Measurements from ENCODE around the gene ARL6IP1.
"Not testable (repeated sequence)": the region's sequence is repeated elsewhere in the genome, so short reads cannot be mapped to it uniquely, and the experiment has no call there.

ARL6IP1 gene

DNA sequence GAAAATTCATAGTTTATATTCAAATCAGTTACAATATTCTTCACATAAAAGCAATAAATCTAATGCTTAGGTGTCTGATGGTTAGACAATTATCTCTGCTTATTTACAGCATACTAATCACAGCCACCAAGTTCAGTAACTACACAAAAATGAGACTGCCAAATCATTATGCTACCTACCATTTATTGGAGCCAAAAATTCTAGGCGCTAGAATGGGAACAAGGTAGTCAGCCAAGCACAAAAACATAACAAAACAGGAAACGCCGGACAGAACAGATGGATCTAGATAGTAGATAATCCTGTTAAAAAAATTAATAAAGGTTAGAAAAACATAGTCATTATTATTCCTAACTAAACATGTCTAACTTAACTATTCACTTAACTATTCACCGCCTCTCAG lies 3.6 kb downstream of the ARL6IP1 start:
- DNase-seq = no peak

GRCh38 chr16:18796377-18796776 lies 5.0 kb downstream of the ARL6IP1 start:
- no peak for DNase-seq

- DNase-seq = no peak
These were observed 8.4 kb downstream of the ARL6IP1 start for GRCh38 chr16:18792836-18793433.

- peak; percentile 95 for DNase-seq
These were observed 11.3 kb downstream of the ARL6IP1 start, which contains the start of gene RPS15A for GRCh38 chr16:18789850-18790706. Gene RPS15A, minus strand, starts transcription at chr16:18790334. Its CDS starts 1,221 bp downstream, at chr16:18789113.

DNA sequence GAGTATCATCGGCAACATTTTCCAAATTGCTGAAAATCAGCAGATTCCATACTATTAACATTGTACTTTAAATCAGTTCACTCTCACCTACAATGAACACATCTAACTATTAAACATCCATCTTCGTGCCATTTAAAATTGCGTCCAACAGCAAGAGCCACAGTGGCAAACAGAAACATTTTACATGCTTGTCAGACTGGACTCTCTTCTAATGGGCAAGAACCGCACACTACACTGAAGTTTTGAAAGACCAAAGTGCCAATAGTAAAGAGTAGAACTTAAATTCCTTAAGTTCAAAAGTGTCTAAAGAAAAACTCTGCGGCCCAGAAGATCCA lies 11.9 kb downstream of the ARL6IP1 start:
- DNase-seq = no peak

GRCh38 chr16:18788828-18789514 lies 12.4 kb downstream of the ARL6IP1 start:
- no peak for DNase-seq

GRCh38 chr16:18784917-18785623 lies 16.3 kb downstream of the ARL6IP1 start:
- DNase-seq = no peak

DNA sequence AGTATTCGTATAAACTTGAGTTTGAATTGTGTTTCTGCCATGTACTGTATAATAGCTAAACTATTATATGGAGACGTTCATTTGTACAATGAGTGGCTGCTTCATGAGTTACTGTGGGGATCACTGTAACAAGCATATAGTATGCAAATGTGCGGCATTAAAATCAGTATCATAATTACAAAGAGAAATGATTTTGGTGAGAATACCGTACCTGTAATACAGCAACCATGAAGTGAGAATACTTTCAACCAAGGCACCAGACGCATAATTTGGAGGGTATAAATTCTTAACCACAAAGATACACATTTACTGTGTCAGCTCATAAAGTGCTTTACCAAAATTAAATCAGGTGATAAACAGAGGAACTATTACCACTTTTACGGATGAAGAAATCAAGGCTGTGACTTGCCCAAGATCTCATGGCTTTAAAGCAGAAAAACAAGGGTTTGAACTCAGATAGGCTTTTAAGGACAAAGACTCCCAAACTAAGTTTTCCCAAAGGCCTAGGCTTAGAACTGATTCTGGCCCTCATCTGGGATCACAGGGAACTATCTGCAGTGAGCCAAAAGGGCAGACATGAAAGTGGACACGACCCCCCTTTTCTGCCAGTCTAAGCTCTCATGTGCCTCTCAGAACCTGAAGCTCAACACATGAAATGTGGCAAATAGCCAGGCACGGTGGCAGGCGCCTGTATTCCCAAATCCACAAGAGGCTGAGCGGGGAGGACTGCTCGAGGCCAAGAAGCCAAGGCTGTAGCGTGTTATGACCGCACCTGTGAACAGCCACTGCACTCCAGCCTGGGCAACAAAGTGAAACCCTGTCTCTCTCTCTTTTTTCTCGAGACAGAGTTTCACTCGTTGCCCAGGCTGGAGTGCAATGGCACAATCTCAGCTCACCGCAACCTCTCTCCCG lies 17.7 kb downstream of the ARL6IP1 start:
- no peak for DNase-seq

DNA sequence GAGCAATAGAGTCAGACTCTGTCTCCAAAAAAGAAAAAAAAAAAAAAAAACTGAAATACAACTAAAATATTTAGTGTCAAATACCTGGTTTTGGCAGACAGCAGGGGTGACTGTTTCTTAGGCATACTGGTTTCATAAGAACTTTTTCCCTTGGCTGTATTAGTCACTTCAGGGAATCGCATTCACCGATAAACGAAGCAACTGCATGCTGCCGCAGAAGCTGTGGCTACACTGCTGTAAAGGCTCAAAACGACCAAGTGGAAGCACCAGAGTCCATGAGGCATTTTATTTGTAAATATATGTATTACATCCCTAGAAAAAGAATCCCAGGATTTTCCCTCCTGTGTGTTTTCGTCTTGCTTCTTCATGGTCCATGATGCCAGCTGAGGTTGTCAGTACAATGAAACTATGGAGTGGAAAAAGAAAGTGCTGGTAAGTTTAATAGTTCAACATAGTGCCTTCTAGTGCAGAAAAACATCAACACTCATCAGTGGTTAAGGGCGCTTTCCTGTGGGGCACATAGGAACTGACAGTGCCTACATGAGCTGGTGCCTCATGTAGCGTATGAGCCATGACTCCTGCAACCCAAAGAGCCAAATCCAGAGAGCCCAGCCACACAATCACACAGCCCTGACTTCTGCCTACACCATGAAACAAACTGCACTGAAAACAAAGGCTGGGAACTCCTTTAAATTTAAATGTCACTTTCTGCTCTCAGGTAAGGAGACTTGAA lies 18.5 kb downstream of the ARL6IP1 start:
- no peak for DNase-seq

DNA sequence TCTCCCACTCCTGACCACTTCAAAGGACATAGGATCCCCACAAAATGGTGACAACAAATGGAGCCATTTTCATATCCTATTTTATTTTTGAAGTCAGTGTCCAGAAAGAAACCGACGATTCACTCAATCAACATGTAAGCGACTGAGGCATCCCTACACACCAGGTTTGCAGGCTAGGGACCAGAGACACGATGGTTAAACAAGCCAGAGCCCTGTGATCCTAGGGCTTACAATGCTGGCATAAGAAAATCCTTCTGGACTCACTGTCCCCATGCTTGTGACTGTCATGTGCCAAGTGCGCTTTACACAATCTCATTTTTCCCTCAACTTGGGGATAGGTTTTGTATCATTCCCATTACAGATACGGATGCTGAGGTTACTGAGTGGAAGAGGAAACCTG lies 20.1 kb downstream of the ARL6IP1 start:
- not testable (repeated sequence) for DNase-seq

- DNase-seq = not testable (repeated sequence)
These were observed 20.8 kb downstream of the ARL6IP1 start for GRCh38 chr16:18780460-18781026.

DNA sequence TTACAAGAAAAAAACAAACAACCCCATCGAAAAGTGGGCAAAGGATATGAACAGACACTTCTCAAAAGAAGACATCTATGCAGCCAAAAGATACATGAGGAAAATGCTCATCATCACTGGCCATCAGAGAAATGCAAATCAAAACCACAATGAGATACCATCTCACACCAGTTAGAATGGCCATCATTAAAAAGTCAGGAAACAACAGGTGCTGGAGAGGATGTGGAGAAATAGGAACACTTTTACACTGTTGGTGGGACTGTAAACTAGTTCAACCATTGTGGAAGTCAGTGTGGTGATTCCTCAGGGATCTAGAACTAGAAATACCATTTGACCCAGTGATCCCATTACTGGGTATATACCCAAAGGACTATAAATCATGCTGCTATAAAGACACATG lies 23.7 kb downstream of the ARL6IP1 start:
- not testable (repeated sequence) for DNase-seq

- not testable (repeated sequence) for DNase-seq
These were observed 25.0 kb downstream of the ARL6IP1 start for GRCh38 chr16:18776334-18776733.

- not testable (repeated sequence) for DNase-seq
These were observed 26.7 kb downstream of the ARL6IP1 start for GRCh38 chr16:18774651-18775050.

DNA sequence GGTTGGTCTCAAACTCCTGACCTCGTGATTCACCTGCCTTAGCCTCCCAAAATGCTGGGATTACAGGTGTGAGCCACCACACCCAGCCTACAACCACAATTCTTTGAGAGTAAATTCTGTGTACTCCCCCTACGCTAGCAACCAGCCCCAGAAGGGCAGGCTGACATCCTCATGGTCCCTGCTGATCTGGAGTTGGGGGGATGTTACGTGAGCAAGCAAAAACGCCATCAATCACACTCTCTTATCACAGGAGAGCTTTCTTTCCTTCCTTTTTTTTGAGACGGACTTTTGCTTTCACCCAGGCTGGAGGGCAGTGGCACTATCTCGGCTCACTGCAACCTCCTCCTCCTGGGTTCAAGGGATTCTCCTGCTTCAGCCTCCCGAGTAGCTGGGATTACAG lies 29.2 kb downstream of the ARL6IP1 start:
- not testable (repeated sequence) for DNase-seq

GRCh38 chr16:18770336-18770962 lies 30.9 kb downstream of the ARL6IP1 start:
- DNase-seq = not testable (repeated sequence)

- DNase-seq = not testable (repeated sequence)
These were observed 34.1 kb downstream of the ARL6IP1 start for GRCh38 chr16:18767217-18767616.

- not testable (repeated sequence) for DNase-seq
These were observed 38.6 kb downstream of the ARL6IP1 start for GRCh38 chr16:18762713-18763112.

- DNase-seq = peak; percentile 45
These were observed 41.5 kb downstream of the ARL6IP1 start for GRCh38 chr16:18759598-18760520.
